Stomach (tissue), 9 donors: ENCODE results near the gene THSD7B. TPM values are rescaled to one million over a fixed set of nuclear protein-coding genes. Genes with fewer than 3 reads are reported as not detected.

Experiments
- DNase-seq, 2 donors: peaks; one replicate each; pipeline versions ENCODE4 v3.0.0 to v3.0.0-alpha.2; 2013 to 2019
- H3K27ac ChIP-seq, 5 donors: fragments of 200-600 bp in 4 of 5; sonication (generic) in 4 of 5; one replicate each; pipeline ENCODE4 v1.5.1; 2013 to 2019; ENCODE audit warnings: mild to moderate bottlenecking in 1 of 5, moderate library complexity in 1 of 5
- H3K27me3 ChIP-seq, 3 donors: fragments of 200-600 bp; sonication (generic); one replicate each; pipeline ENCODE4 v1.5.1; 2017 to 2019; ENCODE audit warnings: mixed run types in 1 of 3
- H3K36me3 ChIP-seq, 4 donors: fragments of 200-600 bp; sonication (generic); 1 replicate in 3 of 4; 2 replicates in 1 of 4; pipeline ENCODE4 v1.5.1; 2016 to 2019
- H3K4me1 ChIP-seq, 4 donors: fragments of 200-600 bp; sonication (generic); one replicate each; pipeline ENCODE4 v1.5.1; 2016 to 2019
- H3K4me3 ChIP-seq, 4 donors: fragments of 200-600 bp; sonication (generic) in 3 of 4; one replicate each; pipeline ENCODE4 v1.5.1; 2016 to 2019; ENCODE audit warnings: mild to moderate bottlenecking in 1 of 4
- H3K9me3 ChIP-seq, 4 donors: fragments of 200-600 bp; sonication (generic); one replicate each; pipeline ENCODE4 v1.5.1; 2016 to 2019
- EP300 ChIP-seq: sonication (generic); formaldehyde crosslinking; IDR thresholded peaks from one replicate; pipeline ENCODE4 v1.6.1; 2017; ENCODE audit warnings: antibody characterized with exemption
- POLR2A ChIP-seq, 4 donors: fragments of 450-650 bp; IDR thresholded peaks; one replicate each; pipeline ENCODE4 v1.6.1; 2016; ENCODE audit warnings: antibody characterized with exemption in 4 of 4, control low read depth in 2 of 4, mild to moderate bottlenecking in 1 of 4, moderate library complexity in 1 of 4
- POLR2AphosphoS5 ChIP-seq, 3 donors: sonication (generic); formaldehyde crosslinking; IDR thresholded peaks; one replicate each; pipeline ENCODE4 v1.6.1; 2016; ENCODE audit warnings: antibody characterized with exemption in 3 of 3
- WGBS, 5 donors: extraction: QIAGEN DNeasy Blood & Tissue Kit in 3 of 5; methylation state at CpG; one replicate each; pipeline versions ENCODE4 v1.1.5 to v1.1.7; 2013 to 2018; 5-methylcytosine and 5-hydroxymethylcytosine counted together
- intact Hi-C: fragments of 100-400 bp; cut with DNase I; formaldehyde crosslinking; loops from one replicate; pipeline ENCODE4 v1.15.1; 2023; ENCODE audit warnings: low total_unique reads
- polyA plus RNA-seq, 3 donors: library from polyadenylated mRNA; stranded (reverse); fragments of 200-250 nt; gene quantifications; one replicate each; pipeline ENCODE4 v1.2.3, GENCODE V29; 2013
- total RNA-seq, 5 donors: library from RNA; depleted of rRNA; stranded (reverse); fragments of >200 nt; gene quantifications; one replicate each; pipeline versions ENCODE4 v1.1.0 to v1.2.3, GENCODE V29; 2014 to 2016
- TF ChIP-seq, protein P1 (sequence below), 7 experiments: fragments of 450-650 bp in 4 of 7; fragments of 200-600 bp in 3 of 7; sonication (generic) in 3 of 7; IDR thresholded peaks; one replicate each; pipeline ENCODE4 v1.5.1; 2016 to 2019; ENCODE audit warnings: antibody characterized with exemption in 7 of 7, control low read depth in 2 of 7, mild to moderate bottlenecking in 1 of 7
- donor health status: healthy with polysubstance abuse.
- donor health status: Bipolar disorder and iron deficiency.
- donor health status: healthy.

Gene THSD7B
- total and polyA plus RNA-seq, 8 donors = 0.05 to 4.4 TPM; not detected in 6

DNA sequence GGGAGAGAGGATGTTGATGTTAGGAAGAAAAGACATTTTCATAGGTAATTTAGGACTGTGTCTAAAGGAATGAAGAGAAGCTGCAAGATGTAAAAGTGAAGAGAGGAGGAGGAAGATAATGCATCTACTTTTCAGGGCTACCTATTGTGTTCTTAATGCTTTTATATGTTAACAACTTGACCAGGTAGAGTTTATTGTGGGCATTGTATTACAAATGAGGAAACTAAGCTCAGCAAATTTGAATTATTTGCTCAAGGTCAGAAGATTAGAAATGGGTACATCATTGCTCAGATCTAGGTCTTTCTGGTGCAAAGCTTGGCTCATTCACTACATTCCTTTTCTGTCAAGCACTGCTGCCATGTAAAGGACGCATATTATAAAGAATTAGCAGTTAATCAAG, 441.7 kb downstream of the THSD7B start:
- H3K9me3 ChIP-seq = no peaks in the 10 kb centered on the region
- no peak overlapping the region for H3K27ac ChIP-seq
- intact Hi-C loops = no loop called here
- DNase-seq = no peak
- no peaks in the 10 kb centered on the region for H3K27me3 ChIP-seq
- H3K36me3 ChIP-seq = no peaks in the 10 kb centered on the region
- no peaks in the 10 kb centered on the region for H3K4me1 ChIP-seq
- WGBS, 5 donors = 56 to 79% (median 63%) methylated on average over 1 of the region's 1 CpG
- no peak for TF ChIP-seq POLR2AphosphoS5 (IDR thresholded peaks at IDR 0.05)
- TF ChIP-seq EP300 = no peak
- TF ChIP-seq, protein P1, sequence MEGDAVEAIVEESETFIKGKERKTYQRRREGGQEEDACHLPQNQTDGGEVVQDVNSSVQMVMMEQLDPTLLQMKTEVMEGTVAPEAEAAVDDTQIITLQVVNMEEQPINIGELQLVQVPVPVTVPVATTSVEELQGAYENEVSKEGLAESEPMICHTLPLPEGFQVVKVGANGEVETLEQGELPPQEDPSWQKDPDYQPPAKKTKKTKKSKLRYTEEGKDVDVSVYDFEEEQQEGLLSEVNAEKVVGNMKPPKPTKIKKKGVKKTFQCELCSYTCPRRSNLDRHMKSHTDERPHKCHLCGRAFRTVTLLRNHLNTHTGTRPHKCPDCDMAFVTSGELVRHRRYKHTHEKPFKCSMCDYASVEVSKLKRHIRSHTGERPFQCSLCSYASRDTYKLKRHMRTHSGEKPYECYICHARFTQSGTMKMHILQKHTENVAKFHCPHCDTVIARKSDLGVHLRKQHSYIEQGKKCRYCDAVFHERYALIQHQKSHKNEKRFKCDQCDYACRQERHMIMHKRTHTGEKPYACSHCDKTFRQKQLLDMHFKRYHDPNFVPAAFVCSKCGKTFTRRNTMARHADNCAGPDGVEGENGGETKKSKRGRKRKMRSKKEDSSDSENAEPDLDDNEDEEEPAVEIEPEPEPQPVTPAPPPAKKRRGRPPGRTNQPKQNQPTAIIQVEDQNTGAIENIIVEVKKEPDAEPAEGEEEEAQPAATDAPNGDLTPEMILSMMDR (IDR thresholded peaks at IDR 0.05) = no peak
- TF ChIP-seq POLR2A (IDR thresholded peaks at IDR 0.05) = no peak
- H3K4me3 ChIP-seq = no peak overlapping the region

GRCh38 chr2:137208431-137208891, 443.1 kb downstream of the THSD7B start:
- Histone ChIP-seq H3K4me1 (no peaks in the 10 kb centered on the region), H3K9me3 (no peaks in the 10 kb centered on the region), H3K4me3 (no peak overlapping the region), H3K27ac (no peak overlapping the region), H3K36me3 (no peaks in the 10 kb centered on the region), H3K27me3 (no peaks in the 10 kb centered on the region)
- intact Hi-C loops = no loop called here
- DNase-seq = no peak
- TF ChIP-seq POLR2A (IDR thresholded peaks at IDR 0.05) (no peak), EP300 (no peak), POLR2AphosphoS5 (IDR thresholded peaks at IDR 0.05) (no peak)
- TF ChIP-seq, protein P1 (IDR thresholded peaks at IDR 0.05) = no peak
- 32 to 45% (median 40%) methylated on average over 2 of the region's 2 CpGs for WGBS, 5 donors

DNA sequence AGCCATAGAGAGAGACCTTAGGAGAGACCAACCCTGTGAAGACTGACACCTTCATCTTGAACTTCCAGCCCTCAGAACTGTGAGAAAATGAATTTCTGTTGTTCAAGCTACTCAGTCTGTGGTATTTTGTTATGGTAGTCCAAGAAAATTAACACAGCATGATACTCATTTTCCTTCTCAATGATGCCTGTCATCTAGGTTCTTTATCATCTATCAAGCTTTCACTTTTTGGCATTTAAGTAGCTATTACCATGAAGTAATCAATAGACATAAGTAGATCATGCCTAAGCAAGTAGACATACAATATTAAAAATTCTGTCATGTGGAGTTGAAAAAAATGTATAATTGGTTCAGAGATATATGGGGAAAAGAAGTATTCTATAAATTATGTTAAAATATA, 444.7 kb downstream of the THSD7B start:
- no peak overlapping the region for H3K4me3 ChIP-seq
- no peaks in the 10 kb centered on the region for H3K36me3 ChIP-seq
- no peaks in the 10 kb centered on the region for H3K4me1 ChIP-seq
- H3K27ac ChIP-seq = no peak overlapping the region
- H3K9me3 ChIP-seq = no peaks in the 10 kb centered on the region
- intact Hi-C loops = no loop called here
- H3K27me3 ChIP-seq = no peaks in the 10 kb centered on the region
- DNase-seq = no peak
- TF ChIP-seq POLR2AphosphoS5 (IDR thresholded peaks at IDR 0.05) = no peak
- TF ChIP-seq, protein P1 (IDR thresholded peaks at IDR 0.05) = no peak
- no peak for TF ChIP-seq POLR2A (IDR thresholded peaks at IDR 0.05)
- no peak for TF ChIP-seq EP300

GRCh38 chr2:137211761-137212160, 446.4 kb downstream of the THSD7B start:
- intact Hi-C loops = no loop called here
- Histone ChIP-seq H3K27me3 (no peaks in the 10 kb centered on the region), H3K4me1 (no peaks in the 10 kb centered on the region), H3K9me3 (no peaks in the 10 kb centered on the region), H3K4me3 (no peak overlapping the region), H3K27ac (no peak overlapping the region), H3K36me3 (no peaks in the 10 kb centered on the region)
- TF ChIP-seq POLR2AphosphoS5 (IDR thresholded peaks at IDR 0.05) (no peak), EP300 (no peak), POLR2A (IDR thresholded peaks at IDR 0.05) (no peak)
- TF ChIP-seq, protein P1 (IDR thresholded peaks at IDR 0.05) = no peak
- 89 to 94% (median 92%) methylated on average over 1 of the region's 1 CpG for WGBS, 5 donors
- no peak for DNase-seq
